K562 (cell line): ENCODE results near the gene SAT2. TPM values are rescaled to one million over a fixed set of nuclear protein-coding genes. Genes with fewer than 3 reads are reported as not detected.
A peak's percentile ranks its signal among the peaks of the same experiment; 100 is the strongest.

Experiments
- CHCHD3 ChIP-seq: fragments of 250-450 bp; sonication (Bioruptor Pico); IDR thresholded peaks from 2 replicates; pipeline ENCODE4 v2.1.2; 2022; ENCODE audit warnings: mild to moderate bottlenecking
- CLOCK ChIP-seq: fragments of 250-450 bp; sonication (Bioruptor Pico); IDR thresholded peaks from 2 replicates; pipeline ENCODE4 v1.4.0; 2020; ENCODE audit warnings: mild to moderate bottlenecking, moderate library complexity, borderline replicate concordance
- CSDE1 ChIP-seq, 2 experiments: fragments of 450-650 bp; IDR thresholded peaks; 2 replicates each; pipeline ENCODE4 v1.6.1; 2016; ENCODE audit warnings: mild to moderate bottlenecking in 1 of 2
- CXXC5 ChIP-seq: fragments of 250-450 bp; sonication (Bioruptor Pico); IDR thresholded peaks from 2 replicates; pipeline ENCODE4 v1.8.0; 2022; ENCODE audit warnings: inconsistent platforms, mild to moderate bottlenecking, moderate library complexity
- EHMT2 ChIP-seq: fragments of 450-650 bp; IDR thresholded peaks from 2 replicates; pipeline ENCODE4 v1.6.1; 2018; ENCODE audit warnings: antibody characterized with exemption
- KHSRP ChIP-seq: fragments of 450-650 bp; IDR thresholded peaks from 2 replicates; pipeline ENCODE4 v1.6.1; 2017
- NCOA1 ChIP-seq: fragments of 450-650 bp; IDR thresholded peaks from 2 replicates; pipeline ENCODE4 v1.6.1; 2016; ENCODE audit warnings: low read depth
- PHF20 ChIP-seq: fragments of 450-650 bp; IDR thresholded peaks from 2 replicates; pipeline ENCODE4 v1.6.1; 2018; ENCODE audit not compliant: partially characterized antibody
- RNF2 ChIP-seq: sonication (generic); IDR thresholded peaks from 2 replicates; pipeline ENCODE4 v1.6.1; 2016
- SNIP1 ChIP-seq: fragments of 450-650 bp; IDR thresholded peaks from 2 replicates; pipeline ENCODE4 v1.7.1; 2017; ENCODE audit warnings: low read depth, mild to moderate bottlenecking
- TEAD1 ChIP-seq, 2 experiments: fragments of 450-650 bp in 1 of 2; sonication (generic) in 1 of 2; formaldehyde crosslinking; IDR thresholded peaks; 2 replicates each; pipeline versions ENCODE4 v1.4.0 to v1.8.0; 2020 to 2022; ENCODE audit warnings: mild to moderate bottlenecking in 2 of 2, missing genetic modification reagents in 1 of 2
- THRA ChIP-seq: fragments of 450-650 bp; IDR thresholded peaks from 2 replicates; pipeline ENCODE4 v1.6.1; 2017; ENCODE audit warnings: mild to moderate bottlenecking, moderate library complexity
- ZBTB11 ChIP-seq, 3 experiments: fragments of 200-800 bp in 1 of 3; fragments of 250-450 bp in 1 of 3; fragments of 450-650 bp in 1 of 3; sonication (Bioruptor Pico) in 1 of 3; sonication (Bioruptor generic) in 1 of 3; formaldehyde crosslinking in 1 of 3; IDR thresholded peaks; 2 replicates each; pipeline versions ENCODE4 v1.6.1 to v1.8.0; 2016 to 2022; ENCODE audit warnings: mild to moderate bottlenecking in 2 of 3, missing genetic modification characterization in 2 of 3, missing compliant biosample characterization in 1 of 3, moderate library complexity in 1 of 3
- ZHX1 ChIP-seq: fragments of 150-350 bp; conservative IDR thresholded peaks from 2 replicates; pipeline ENCODE4 v1.6.1; 2014; ENCODE audit warnings: low read length
- ZNF143 ChIP-seq: sonication (generic); formaldehyde crosslinking; IDR thresholded peaks from 2 replicates; pipeline ENCODE4 v1.9.0; 2022; ENCODE audit warnings: mild to moderate bottlenecking, missing genetic modification reagents
- ZNF785 ChIP-seq: fragments of 250-450 bp; sonication (Bioruptor Pico); IDR thresholded peaks from 2 replicates; pipeline ENCODE4 v1.4.0; 2020; ENCODE audit warnings: mild to moderate bottlenecking
- polyA plus RNA-seq, 8 experiments: library from polyadenylated mRNA; depleted of rRNA in 4 of 8; stranded (reverse) in 5 of 8; unstranded in 3 of 8; fragments of >200 nt; fragmentation: Nextera tagmentation in 2 of 8; fragmentation: Illumina TruSeq in 1 of 8; extraction: Ambion mirVana in 2 of 8; extraction: Trizol in 1 of 8; gene quantifications; 2 replicates each; pipeline versions ENCODE4 v1.2.1 to v1.2.3, GENCODE V29; 2011 to 2014; ENCODE audit warnings: inconsistent platforms in 1 of 8, missing spikeins in 1 of 8
- total RNA-seq, 7 experiments: library from RNA; depleted of rRNA in 6 of 7; stranded (reverse); fragments of >200 nt in 6 of 7; fragmentation: Illumina TruSeq in 2 of 7; extraction: Trizol in 2 of 7; gene quantifications; 2 replicates each; pipeline versions ENCODE4 v1.2.1 to v1.2.3, GENCODE V29; 2011 to 2021; ENCODE audit warnings: low replicate concordance in 1 of 7

The SAT2 gene
- total and polyA plus RNA-seq, 9 of the 15 experiments (the other 6 are each of a cell fraction or from before 2014, with no cell fraction given), result 2.0 to 8.0 (median 5.3) TPM

- TF ChIP-seq THRA (no peak), TEAD1 (CRISPR knock-in tag; IDR thresholded peaks at IDR 0.05) (0 out of 4 replicates have a peak, but pooled peaks of 1 of the 2 experiments have one; percentile 19), CXXC5 (CRISPR knock-in tag) (peak; percentile 75), ZHX1 (peak; percentile 84; the same call in 1 of the 2 replicates), KHSRP (no peak), RNF2 (peak; percentile 57; the same call in 1 of the 2 replicates), CLOCK (CRISPR knock-in tag) (no peak), ZNF785 (CRISPR knock-in tag) (no peak), SNIP1 (no peak), ZBTB11 (CRISPR knock-in tag; IDR thresholded peaks at IDR 0.05) (peak in 2 of 3 experiments; percentile 90 to 97; a peak in 5 of 6 replicates), CHCHD3 (CRISPR knock-in tag) (no peak), PHF20 (peak; percentile 72), EHMT2 (0 out of 2 replicates have a peak, but pooled peaks have one; percentile 33), NCOA1 (peak; percentile 89), CSDE1 (IDR thresholded peaks at IDR 0.05) (peak; percentile 49 to 88; a peak in 2 of 4 replicates), ZNF143 (CRISPR knock-in tag) (no peak; the same call in 1 of the 2 replicates)
Measured at GRCh38 chr17:7583253-7584109, 44.1 kb downstream of the SAT2 start, which contains the start of gene MPDU1 (continued).
